Gastrocnemius medialis (tissue), 4 donors: Measurements from ENCODE around the gene GFM2.

ENCODE experiments used
- CTCF ChIP-seq, 5 experiments: fragments of 450-650 bp in 3 of 5; fragments of 200-600 bp in 2 of 5; sonication (generic) in 2 of 5; IDR thresholded peaks in 4 of 5; conservative IDR thresholded peaks in 1 of 5; 1 replicate in 4 of 5; 2 replicates in 1 of 5; pipeline ENCODE4 v1.5.1; 2016 to 2019; ENCODE audit warnings: antibody characterized with exemption in 5 of 5, mild to moderate bottlenecking in 3 of 5, moderate library complexity in 3 of 5
- POLR2A ChIP-seq, 2 donors: fragments of 450-650 bp; IDR thresholded peaks; one replicate each; pipeline ENCODE4 v1.6.1; 2017; ENCODE audit warnings: antibody characterized with exemption in 2 of 2, mild to moderate bottlenecking in 2 of 2, moderate library complexity in 2 of 2

- TF ChIP-seq CTCF (IDR thresholded peaks at IDR 0.05 in 4 of 5, conservative IDR thresholded peaks at IDR 0.05 in 1 of 5): no peak
- TF ChIP-seq POLR2A (IDR thresholded peaks at IDR 0.05): no peak
Measured at GRCh38 chr5:74778609-74779008, 11.7 kb upstream of the GFM2 start.
